COLO829 (cell line): ENCODE measurements around the gene SLC9A4.

ENCODE experiments used
- DNase-seq: peaks from one replicate; pipeline ENCODE4 v3.0.0; 2012; ENCODE audit warnings: low spot score

SLC9A4 gene

GRCh38 chr2:102453501-102453900, 19.5 kb upstream of the SLC9A4 start:
- no peak for DNase-seq

GRCh38 chr2:102455061-102455670, 17.9 kb upstream of the SLC9A4 start:
- no peak for DNase-seq

GRCh38 chr2:102460467-102460866, 12.6 kb upstream of the SLC9A4 start:
- DNase-seq, result no peak

- no peak for DNase-seq
These were observed 11.8 kb upstream of the SLC9A4 start for GRCh38 chr2:102461188-102461587.

- DNase-seq, result no peak
These were observed 9.9 kb upstream of the SLC9A4 start for GRCh38 chr2:102463160-102463559.

GRCh38 chr2:102470168-102470567, 2.9 kb upstream of the SLC9A4 start:
- DNase-seq, result no peak

- no peak for DNase-seq
These were observed 605 bp downstream of the SLC9A4 start for GRCh38 chr2:102473631-102474030.

GRCh38 chr2:102474785-102475184, 1.8 kb downstream of the SLC9A4 start:
- no peak for DNase-seq

- no peak for DNase-seq
These were observed 5.9 kb downstream of the SLC9A4 start for GRCh38 chr2:102478686-102479470.

GRCh38 chr2:102480285-102481195, 7.5 kb downstream of the SLC9A4 start:
- no peak for DNase-seq

GRCh38 chr2:102481931-102482330, 8.9 kb downstream of the SLC9A4 start:
- no peak for DNase-seq

GRCh38 chr2:102483086-102483485, 10.1 kb downstream of the SLC9A4 start:
- DNase-seq, result no peak

GRCh38 chr2:102484310-102485061, 11.5 kb downstream of the SLC9A4 start:
- DNase-seq, result no peak

GRCh38 chr2:102485147-102485785, 12.2 kb downstream of the SLC9A4 start:
- DNase-seq, result no peak

- no peak for DNase-seq
These were observed 14.1 kb downstream of the SLC9A4 start for GRCh38 chr2:102486941-102487702.

- DNase-seq, result no peak
These were observed 14.9 kb downstream of the SLC9A4 start for GRCh38 chr2:102487761-102488462.

- DNase-seq, result no peak
These were observed 16.6 kb downstream of the SLC9A4 start for GRCh38 chr2:102489646-102490045.

- no peak for DNase-seq
These were observed 19.0 kb downstream of the SLC9A4 start for GRCh38 chr2:102492006-102492405.

GRCh38 chr2:102494570-102494969, 21.5 kb downstream of the SLC9A4 start:
- DNase-seq, result no peak

- DNase-seq, result no peak
These were observed 25.4 kb downstream of the SLC9A4 start for GRCh38 chr2:102498414-102498813.
